Activated CD4-positive, CD25-positive, alpha-beta regulatory T cell treated with anti-CD3 and anti-CD28 coated beads, Interleukin-2, amount 50 U/mL, for 16 hours (primary cell): ENCODE measurements around the gene SIGLEC5.
A peak's percentile ranks its signal among the peaks of the same experiment; 100 is the strongest.

ENCODE experiments used
- DNase-seq: peaks from one replicate; pipeline ENCODE4 v3.0.0-alpha.2; 2020; ENCODE audit warnings: low read depth, low spot score

SIGLEC5 gene

GRCh38 chr19:51587264-51588191 lies 42.7 kb downstream of the SIGLEC5 start:
- DNase-seq, result no peak

GRCh38 chr19:51586799-51587198 lies 43.4 kb downstream of the SIGLEC5 start:
- no peak for DNase-seq

- no peak for DNase-seq
Observed at GRCh38 chr19:51586103-51586728, 44.0 kb downstream of the SIGLEC5 start.

DNA sequence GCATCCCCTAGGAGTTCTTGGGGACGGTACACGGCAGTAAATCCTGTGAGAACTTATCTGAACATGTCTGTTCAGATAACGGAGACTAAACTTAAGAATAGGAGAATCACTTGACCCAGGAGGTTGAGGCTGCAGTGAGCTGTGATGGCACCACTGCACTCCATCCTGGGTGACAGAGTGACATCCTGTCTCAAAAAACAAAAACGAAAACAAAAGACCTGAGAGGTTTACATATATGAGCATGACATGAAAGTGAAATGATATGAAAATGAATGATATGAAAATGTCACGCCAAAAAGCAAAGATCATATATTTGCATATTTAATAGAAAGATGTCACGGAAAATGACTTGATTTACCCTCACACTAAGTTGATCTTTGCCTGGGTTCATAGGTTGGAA lies 53.4 kb downstream of the SIGLEC5 start:
- no peak for DNase-seq

GRCh38 chr19:51573331-51573730 lies 56.9 kb downstream of the SIGLEC5 start:
- no peak for DNase-seq

DNA sequence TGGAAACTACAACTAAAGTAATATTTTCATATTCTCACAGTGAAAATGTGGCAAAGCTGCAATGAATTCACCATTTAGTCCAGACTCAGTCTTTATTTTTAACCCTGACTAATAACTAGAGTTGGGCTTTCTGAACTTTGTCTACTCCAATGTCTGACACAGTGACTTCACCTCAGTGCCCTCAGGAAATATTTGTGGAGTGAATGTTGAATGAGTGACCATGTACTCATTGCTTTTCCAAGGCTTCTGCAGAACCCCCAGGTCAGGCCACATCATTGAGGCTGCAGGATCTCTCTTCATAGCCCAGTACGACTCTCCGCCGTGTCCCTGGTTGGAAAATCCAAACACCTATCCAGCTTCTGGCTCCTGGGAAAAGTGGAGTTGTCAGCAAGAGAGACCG lies 57.3 kb downstream of the SIGLEC5 start:
- no peak for DNase-seq

- no peak for DNase-seq
Observed at GRCh38 chr19:51572410-51572809, 57.8 kb downstream of the SIGLEC5 start.

DNA sequence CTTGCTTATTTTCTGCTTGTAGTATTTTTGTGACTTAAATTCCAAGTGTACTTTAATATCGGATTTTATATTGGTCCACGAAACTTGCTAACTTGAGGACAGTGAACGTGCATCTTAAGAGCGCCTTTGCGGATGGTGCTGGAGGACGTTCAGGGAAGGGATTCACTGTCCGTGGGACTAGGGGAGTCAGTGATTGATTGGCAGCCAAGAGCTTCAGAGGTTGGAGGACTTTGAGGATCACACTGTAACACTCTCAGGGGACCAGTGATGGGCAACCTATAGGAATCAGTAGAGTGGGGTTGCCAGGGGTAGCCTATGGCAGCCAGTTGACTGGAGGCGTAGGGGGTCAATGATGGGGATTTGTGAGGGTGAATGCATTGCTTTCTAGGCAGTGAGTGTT lies 58.6 kb downstream of the SIGLEC5 start:
- DNase-seq, result no peak

GRCh38 chr19:51570962-51571575 lies 59.1 kb downstream of the SIGLEC5 start, which contains the start of gene ZNF175:
Gene ZNF175 (plus strand): TSS chr19:51571283. CDS start chr19:51573330, 2,047 bp downstream.
- peak; percentile 69 for DNase-seq

- no peak for DNase-seq
Observed at GRCh38 chr19:51568456-51568855, 61.7 kb downstream of the SIGLEC5 start.

- no peak for DNase-seq
Observed at GRCh38 chr19:51567583-51567982, 62.6 kb downstream of the SIGLEC5 start.

- no peak for DNase-seq
Observed at GRCh38 chr19:51566489-51567100, 63.6 kb downstream of the SIGLEC5 start.

DNA sequence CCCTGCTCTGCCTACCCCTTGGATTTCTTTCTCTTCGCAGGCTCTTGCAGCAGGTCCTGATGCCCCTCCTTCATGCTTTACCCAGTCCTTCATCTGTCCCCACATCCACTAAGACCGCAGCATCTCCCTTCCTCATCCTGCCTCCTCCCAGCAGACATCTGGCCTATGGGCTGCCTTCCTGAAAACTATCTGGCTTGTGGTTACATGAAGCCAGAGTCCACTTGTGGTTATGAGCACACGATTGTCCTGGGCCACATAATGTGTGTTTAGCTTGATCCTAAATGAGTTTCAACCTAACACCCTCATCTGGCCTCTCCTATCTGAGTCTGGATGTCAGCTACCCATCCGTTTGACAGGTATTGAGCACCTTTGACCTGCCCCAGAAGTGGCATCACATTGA lies 64.6 kb downstream of the SIGLEC5 start:
- no peak for DNase-seq

DNA sequence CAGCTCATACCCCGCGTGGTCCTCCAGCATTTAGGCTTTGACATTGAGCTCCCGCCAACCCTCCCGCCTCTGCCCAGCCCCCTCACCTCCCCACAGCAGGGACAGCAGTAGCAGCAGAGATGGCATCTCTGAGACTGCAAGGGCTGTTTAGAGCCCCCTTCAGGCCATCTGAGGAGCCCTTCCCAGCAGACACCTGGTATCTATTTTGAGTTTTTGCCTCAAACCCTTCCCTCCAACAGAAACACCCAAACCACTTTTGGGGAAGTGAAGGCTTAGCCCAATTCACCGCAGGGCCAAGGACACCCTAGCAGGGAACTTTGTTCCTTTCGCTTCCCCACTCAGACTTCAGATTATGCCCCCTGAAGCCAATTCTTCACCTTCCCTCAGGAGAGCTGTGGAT lies 65.4 kb downstream of the SIGLEC5 start:
- DNase-seq, result no peak
